ENCODE results near the gene SUMO4. TPM values are rescaled to one million over a fixed set of nuclear protein-coding genes. Genes with fewer than 3 reads are reported as not detected.

SUMO4 gene
- total RNA-seq, 4 donors from 2014 or later: 3.3 to 6.7 (median 5.2) TPM

GRCh38 chr6:149440735-149441671, 40.9 kb downstream of the SUMO4 start:
- no peak for TF ChIP-seq CTCF (IDR thresholded peaks at IDR 0.05; ENCODE audit: low read depth)

- no peak for TF ChIP-seq CTCF (IDR thresholded peaks at IDR 0.05; ENCODE audit: low read depth)
Measured at GRCh38 chr6:149441740-149442139, 41.7 kb downstream of the SUMO4 start.

- no peak for TF ChIP-seq CTCF (IDR thresholded peaks at IDR 0.05; ENCODE audit: low read depth)
Measured at GRCh38 chr6:149443411-149444181, 43.5 kb downstream of the SUMO4 start.

- no peak for TF ChIP-seq CTCF (IDR thresholded peaks at IDR 0.05; ENCODE audit: low read depth)
Measured at GRCh38 chr6:149445095-149445466, 45.0 kb downstream of the SUMO4 start.

GRCh38 chr6:149445573-149445972, 45.5 kb downstream of the SUMO4 start:
- no peak for TF ChIP-seq CTCF (IDR thresholded peaks at IDR 0.05; ENCODE audit: low read depth)

GRCh38 chr6:149446791-149447376, 46.8 kb downstream of the SUMO4 start:
- TF ChIP-seq CTCF (IDR thresholded peaks at IDR 0.05; ENCODE audit: low read depth): no peak

All from subcutaneous adipose tissue (tissue), 4 donors.